ENCODE measurements around the gene CPA2.

GRCh38 chr7:130305433-130306042 lies 38.9 kb downstream of the CPA2 start:
- TF ChIP-seq CTCF (IDR thresholded peaks at IDR 0.05), result no peak
- TF ChIP-seq TEAD4 (IDR thresholded peaks at IDR 0.05; ENCODE audit: borderline replicate concordance, insufficient read depth), result no peak
- TF ChIP-seq FOXJ3 (CRISPR knock-in tag; IDR thresholded peaks at IDR 0.05), result no peak
- no peak for TF ChIP-seq POLR2AphosphoS5 (IDR thresholded peaks at IDR 0.05; ENCODE audit: low read depth, low read length)
- no peak for TF ChIP-seq PBX3 (IDR thresholded peaks at IDR 0.05)
- TF ChIP-seq USF2 (IDR thresholded peaks at IDR 0.05; ENCODE audit: borderline replicate concordance, low read depth, low read length), result no peak
